H1 (cell line): Measurements from ENCODE around the gene ADAMTSL2. TPM values are rescaled to one million over a fixed set of nuclear protein-coding genes. Genes with fewer than 3 reads are reported as not detected.

ENCODE experiments used
- CTCF ChIA-PET: fragments of 300-600 bp; sonication (Branson Sonifier 250); formaldehyde crosslinking; loops from one replicate; lab custom pipeline; 2021; ENCODE audit not compliant: partially characterized antibody; lab: Charles Lee
- POLR2A ChIA-PET: fragments of 300-600 bp; sonication (Branson Sonifier 250); formaldehyde crosslinking; loops from one replicate; lab custom pipeline; 2021; ENCODE audit warnings: inconsistent platforms; ENCODE audit not compliant: partially characterized antibody; lab: Charles Lee
- DNase-seq, 2 experiments: peaks; one replicate each; pipeline versions ENCODE4 v3.0.0 to v3.0.0-alpha.2; 2010 to 2022; ENCODE audit warnings: low spot score in 2 of 2, low read depth in 1 of 2, mixed read lengths in 1 of 2
- FAIRE-seq: peaks from 2 replicates; lab custom pipeline; 2011; peaks lifted over from hg19 to GRCh38; lab: Jason Lieb, UNC
- H2AFZ ChIP-seq: 2 replicates; pipeline ENCODE4 v1.8.1; 2012; ENCODE audit warnings: low read length, inconsistent platforms
- H2AK5ac ChIP-seq: 2 replicates; pipeline ENCODE4 v1.6.1; 2013; ENCODE audit warnings: low read depth, low read length
- H2BK120ac ChIP-seq: replicated peaks from 2 replicates; pipeline ENCODE3; 2013; ENCODE audit warnings: low read depth, low read length, inconsistent platforms
- H2BK12ac ChIP-seq: 2 replicates; pipeline ENCODE4 v1.6.1; 2013; ENCODE audit warnings: low read depth, low read length
- H2BK15ac ChIP-seq: 2 replicates; pipeline ENCODE4 v1.6.1; 2013; ENCODE audit warnings: low read length
- H2BK20ac ChIP-seq: 2 replicates; pipeline ENCODE4 v1.6.1; 2013; ENCODE audit warnings: low read length
- H2BK5ac ChIP-seq: 2 replicates; pipeline ENCODE4 v1.6.1; 2013; ENCODE audit warnings: low read depth, low read length
- H3K14ac ChIP-seq: 2 replicates; pipeline ENCODE4 v1.6.1; 2013; ENCODE audit warnings: inconsistent platforms; ENCODE audit not compliant: insufficient read length
- H3K18ac ChIP-seq: 2 replicates; pipeline ENCODE4 v1.6.1; 2013; ENCODE audit warnings: low read length; ENCODE audit errors: extremely low read depth
- H3K23ac ChIP-seq: 2 replicates; pipeline ENCODE4 v1.6.1; 2013; ENCODE audit warnings: inconsistent platforms; ENCODE audit not compliant: insufficient read length
- H3K23me2 ChIP-seq: 2 replicates; pipeline ENCODE4 v1.6.1; 2013; ENCODE audit warnings: low read depth, low read length
- H3K27ac ChIP-seq: 2 replicates; pipeline ENCODE4 v1.6.1; 2011; ENCODE audit warnings: low read depth, low read length, inconsistent platforms
- H3K27me3 ChIP-seq, 4 experiments: replicated peaks in 1 of 4; 1 replicate in 1 of 4; 2 replicates in 3 of 4; pipeline versions ENCODE4 v1.6.1 to v1.8.1; 2011 to 2013; ENCODE audit warnings: low read length in 3 of 4, mild to moderate bottlenecking in 3 of 4, inconsistent platforms in 2 of 4, mixed read lengths in 2 of 4, moderate library complexity in 1 of 4; ENCODE audit not compliant: control insufficient read depth in 3 of 4, insufficient read depth in 3 of 4; ENCODE audit errors: extremely low read depth in 1 of 4
- H3K36me3 ChIP-seq, 4 experiments: 2 replicates each; pipeline versions ENCODE4 v1.6.1 to v1.8.1; 2011 to 2013; ENCODE audit warnings: mild to moderate bottlenecking in 4 of 4, low read length in 3 of 4, moderate library complexity in 2 of 4, control low read depth in 1 of 4, inconsistent platforms in 1 of 4; ENCODE audit not compliant: insufficient read depth in 4 of 4, control insufficient read depth in 2 of 4
- H3K4ac ChIP-seq: replicated peaks from 2 replicates; pipeline ENCODE3; 2013; ENCODE audit warnings: low read length, low read depth, mixed read lengths, inconsistent platforms; ENCODE audit not compliant: insufficient read length
- H3K4me1 ChIP-seq, 4 experiments: replicated peaks in 1 of 4; 1 replicate in 1 of 4; 2 replicates in 3 of 4; pipeline versions ENCODE4 v1.6.1 to v1.8.1; 2011 to 2013; ENCODE audit warnings: low read length in 3 of 4, inconsistent platforms in 2 of 4, mixed read lengths in 1 of 4; ENCODE audit not compliant: insufficient read depth in 4 of 4, control insufficient read depth in 3 of 4
- H3K4me2 ChIP-seq, 2 experiments: 2 replicates each; pipeline versions ENCODE4 v1.6.1 to v1.8.1; 2011 to 2013; ENCODE audit warnings: low read depth in 2 of 2, low read length in 2 of 2, control low read depth in 1 of 2, inconsistent platforms in 1 of 2, mild to moderate bottlenecking in 1 of 2; ENCODE audit not compliant: insufficient read depth in 1 of 2
- H3K4me3 ChIP-seq, 4 experiments: fragments of 200-600, 300-600 bp in 1 of 4; sonication (generic), shearing (Covaris generic), sonication (Bioruptor Twin) in 1 of 4; 2 replicates each; pipeline versions ENCODE4 v1.5.1 to v1.8.1; 2011 to 2016; ENCODE audit warnings: low read length in 4 of 4, low read depth in 3 of 4, control low read depth in 2 of 4, inconsistent platforms in 2 of 4, mild to moderate bottlenecking in 2 of 4, mixed read lengths in 1 of 4, moderate library complexity in 1 of 4; ENCODE audit not compliant: insufficient read depth in 2 of 4; ENCODE audit errors: extremely low read depth in 1 of 4
- H3K56ac ChIP-seq: replicated peaks from 2 replicates; pipeline ENCODE3; 2013; ENCODE audit warnings: low read depth, mild to moderate bottlenecking, mixed read lengths, low read length, inconsistent platforms; ENCODE audit not compliant: insufficient read length
- H3K79me1 ChIP-seq: 2 replicates; pipeline ENCODE4 v1.6.1; 2013; ENCODE audit warnings: low read depth, low read length, control low read depth
- H3K79me2 ChIP-seq, 2 experiments: 2 replicates each; pipeline versions ENCODE4 v1.6.1 to v1.8.1; 2012 to 2013; ENCODE audit warnings: low read length in 2 of 2, mild to moderate bottlenecking in 2 of 2, inconsistent platforms in 1 of 2; ENCODE audit not compliant: insufficient read depth in 2 of 2, control insufficient read depth in 1 of 2
- H3K9ac ChIP-seq, 4 experiments: replicated peaks in 1 of 4; 1 replicate in 1 of 4; 2 replicates in 3 of 4; pipeline versions ENCODE4 v1.6.1 to v1.8.1; 2011 to 2013; ENCODE audit warnings: low read depth in 3 of 4, low read length in 3 of 4, control low read depth in 2 of 4, mild to moderate bottlenecking in 2 of 4, moderate library complexity in 2 of 4, inconsistent platforms in 1 of 4; ENCODE audit errors: extremely low read depth in 1 of 4
- H3K9me3 ChIP-seq, 2 experiments: 2 replicates each; pipeline versions ENCODE4 v1.6.1 to v1.8.1; 2012 to 2013; ENCODE audit warnings: mild to moderate bottlenecking in 2 of 2, moderate library complexity in 2 of 2, control low read depth in 1 of 2, inconsistent platforms in 1 of 2, low read depth in 1 of 2, low read length in 1 of 2, mixed read lengths in 1 of 2; ENCODE audit not compliant: insufficient read depth in 2 of 2
- H4K20me1 ChIP-seq, 2 experiments: replicated peaks in 1 of 2; 2 replicates each; pipeline versions ENCODE3 to v1.8.1; 2011 to 2013; ENCODE audit warnings: inconsistent platforms in 2 of 2, low read length in 2 of 2, mild to moderate bottlenecking in 1 of 2; ENCODE audit not compliant: insufficient read depth in 2 of 2, control insufficient read depth in 1 of 2
- H4K5ac ChIP-seq: 2 replicates; pipeline ENCODE4 v1.6.1; 2013; ENCODE audit warnings: low read length, low read depth, mixed read lengths, inconsistent platforms; ENCODE audit not compliant: insufficient read length
- H4K8ac ChIP-seq: 2 replicates; pipeline ENCODE4 v1.8.0; 2013; ENCODE audit warnings: mild to moderate bottlenecking, moderate library complexity, low read length, inconsistent platforms; ENCODE audit not compliant: insufficient read depth; ENCODE audit errors: extremely low read depth
- H4K91ac ChIP-seq: replicated peaks from 2 replicates; pipeline ENCODE3; 2013; ENCODE audit warnings: low read length, mixed read lengths, inconsistent platforms; ENCODE audit not compliant: insufficient read length
- CHD2 ChIP-seq: IDR thresholded peaks from 2 replicates; pipeline ENCODE4 v1.6.1; 2012; ENCODE audit warnings: low read length, improper control_type of control experiment
- GTF2F1 ChIP-seq: IDR thresholded peaks from 2 replicates; pipeline ENCODE4 v1.6.1; 2012; ENCODE audit warnings: low read depth, low read length, improper control_type of control experiment, borderline replicate concordance
- HDAC2 ChIP-seq, 2 experiments: fragments of 300-600 bp in 1 of 2; sonication (generic) in 1 of 2; IDR thresholded peaks; 2 replicates each; pipeline ENCODE4 v1.6.1; 2011 to 2012; ENCODE audit warnings: low read depth in 2 of 2, low read length in 2 of 2, mild to moderate bottlenecking in 2 of 2, moderate library complexity in 2 of 2, borderline replicate concordance in 1 of 2, inconsistent platforms in 1 of 2
- POLR2A ChIP-seq, 2 experiments: IDR thresholded peaks; 1 replicate in 1 of 2; 2 replicates in 1 of 2; pipeline ENCODE4 v1.6.1; 2011; ENCODE audit warnings: low read depth in 2 of 2, low read length in 2 of 2, mild to moderate bottlenecking in 2 of 2; ENCODE audit errors: control extremely low read depth in 1 of 2
- RFX5 ChIP-seq: IDR thresholded peaks from 2 replicates; pipeline ENCODE4 v1.6.1; 2011; ENCODE audit warnings: low read depth, low read length, improper control_type of control experiment, borderline replicate concordance
- SP1 ChIP-seq: IDR thresholded peaks from 2 replicates; pipeline ENCODE4 v1.6.1; 2011; ENCODE audit warnings: low read depth, low read length
- SP4 ChIP-seq: IDR thresholded peaks from 2 replicates; pipeline ENCODE4 v1.6.1; 2012; ENCODE audit warnings: low read length, inconsistent platforms
- USF2 ChIP-seq: IDR thresholded peaks from 2 replicates; pipeline ENCODE4 v1.6.1; 2011; ENCODE audit warnings: low read length, improper control_type of control experiment
- WGBS, 2 experiments: shearing (Covaris generic) in 1 of 2; methylation state at CpG; one replicate each; pipeline versions ENCODE4 v1.1.6 to v1.1.7; 2013 to 2015; ENCODE audit warnings: low lambda C conversion rate in 2 of 2, mixed read lengths in 2 of 2, inconsistent platforms in 1 of 2, low coverage in 1 of 2, missing lambda C conversion rate in 1 of 2; ENCODE audit not compliant: insufficient replicate concordance in 2 of 2, insufficient coverage in 1 of 2, insufficient read length in 1 of 2; ENCODE audit errors: extremely low coverage in 1 of 2, missing lambda C conversion rate in 1 of 2; 5-methylcytosine and 5-hydroxymethylcytosine counted together
- polyA plus RNA-seq, 7 experiments: library from polyadenylated mRNA; depleted of rRNA in 3 of 7; stranded (reverse) in 5 of 7; unstranded in 2 of 7; fragments of >200 nt in 5 of 7; fragments of 200-250 nt in 2 of 7; gene quantifications; 1 replicate in 5 of 7; 2 replicates in 1 of 7; 4 replicates in 1 of 7; pipeline versions ENCODE4 v1.2.1 to v1.2.3, GENCODE V29; 2011 to 2013; ENCODE audit warnings: missing spikeins in 2 of 7, mixed read lengths in 2 of 7
- total RNA-seq: library from RNA; stranded (reverse); fragmentation: NEBNext Ultra II Directional; extraction: Animal tissue kit (Norgen Biotek cat#: 25700); gene quantifications from 2 replicates; pipeline ENCODE4 v1.2.1, GENCODE V29; 2021
- TF ChIP-seq, protein P1 (sequence below): IDR thresholded peaks from 2 replicates; pipeline ENCODE4 v1.6.1; 2011; ENCODE audit warnings: low read depth, mild to moderate bottlenecking, low read length; ENCODE audit not compliant: insufficient read depth
- TF ChIP-seq, protein P2 (sequence below), 3 experiments: IDR thresholded peaks; 1 replicate in 2 of 3; 2 replicates in 1 of 3; pipeline versions ENCODE4 v1.5.1 to v1.6.1; 2011; ENCODE audit warnings: low read length in 3 of 3, mild to moderate bottlenecking in 3 of 3, inconsistent platforms in 2 of 3, low read depth in 1 of 3, moderate library complexity in 1 of 3; ENCODE audit not compliant: insufficient read depth in 1 of 3; ENCODE audit errors: control extremely low read depth in 1 of 3

ADAMTSL2 gene
- total and polyA plus RNA-seq, 2 of the 8 experiments (the other 6 are each of a cell fraction or from before 2014, with no cell fraction given): 0.74 to 0.76 TPM

DNA sequence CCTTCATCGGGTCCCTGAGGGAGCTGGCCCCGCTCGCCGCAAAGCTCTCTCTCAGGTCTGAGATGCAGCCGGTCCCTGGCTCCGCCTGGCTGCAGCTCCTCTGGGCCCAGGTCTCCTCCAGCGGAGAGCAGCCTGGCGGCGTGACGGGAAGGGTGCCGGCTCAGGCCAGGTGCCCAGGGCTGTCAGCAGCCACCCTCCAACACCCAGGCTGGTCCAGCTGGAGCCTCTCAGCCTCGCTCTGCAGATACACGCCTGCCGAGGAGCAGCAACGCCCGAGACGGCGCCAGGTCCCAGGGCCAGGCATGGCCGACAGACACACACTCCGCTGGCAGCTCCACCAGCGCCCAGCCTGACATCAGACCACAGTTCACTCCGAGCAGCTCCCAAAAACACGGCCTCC lies 49.1 kb downstream of the ADAMTSL2 start:
- no peak overlapping the region for H3K9ac ChIP-seq
- no peak overlapping the region for H3K4me2 ChIP-seq
- H3K56ac ChIP-seq: no peak overlapping the region
- DNase-seq (no peak), FAIRE-seq (no peak)
- peaks cover 3 to 24% (median 19%) of the 10 kb centered on the region in 4 experiments for H3K4me1 ChIP-seq
- no peak overlapping the region for H3K4me3 ChIP-seq
- no peak overlapping the region for H4K5ac ChIP-seq
- ChIA-PET CTCF (interaction anchor here (0.6 to 4.2 kb wide), 7 partner anchors 9 to 437 kb away, joined by 3 to 17 read pairs (median 4); no protein-coding TSS in a partner anchor), POLR2A (interaction anchor here (1.4 to 3.3 kb wide), 2 partner anchors 9 to 10 kb away, joined by 4 to 7 read pairs; no protein-coding TSS in a partner anchor)
- H3K27me3 ChIP-seq: no peaks in the 10 kb centered on the region
- H2AFZ ChIP-seq: no peak overlapping the region
- no peak overlapping the region for H2BK12ac ChIP-seq
- H4K20me1 ChIP-seq: no peaks in the 10 kb centered on the region
- no peaks in the 10 kb centered on the region for H3K79me1 ChIP-seq
- H3K27ac ChIP-seq: no peak overlapping the region
- H3K23ac ChIP-seq: no peak overlapping the region
- H3K9me3 ChIP-seq: peaks cover 0 to 3% of the 10 kb centered on the region in 2 experiments; a peak in 1 of 4 replicates
- H2BK120ac ChIP-seq: no peak overlapping the region
- H3K14ac ChIP-seq: no peak overlapping the region
- H2BK15ac ChIP-seq: 0 out of 2 replicates have a peak overlapping the region, but pooled peaks have one; percentile 72
- no peak overlapping the region for H3K4ac ChIP-seq
- no peaks in the 10 kb centered on the region for H3K23me2 ChIP-seq
- H3K36me3 ChIP-seq: no peaks in the 10 kb centered on the region
- H2BK5ac ChIP-seq: no peak overlapping the region
- peak overlapping the region; percentile 16; the same call in 1 of the 2 replicates for H2AK5ac ChIP-seq
- no peaks in the 10 kb centered on the region for H3K79me2 ChIP-seq
- peak overlapping the region; percentile 81 for H4K91ac ChIP-seq
- H2BK20ac ChIP-seq: no peak overlapping the region
- 85% methylated on average over 21 of the region's 23 CpGs; no CpG with 5 or more reads in 1 of the 2 experiments for WGBS, 2 experiments
- no peak overlapping the region for H4K8ac ChIP-seq
- no peak overlapping the region for H3K18ac ChIP-seq
- TF ChIP-seq SP4: no peak
- no peak for TF ChIP-seq GTF2F1
- no peak for TF ChIP-seq SP1
- TF ChIP-seq USF2: no peak
- TF ChIP-seq CHD2: no peak
- TF ChIP-seq POLR2A (IDR thresholded peaks at IDR 0.05; ENCODE audit: control extremely low read depth in 1 of 2, low read depth in 2 of 2, low read length in 2 of 2): no peak
- TF ChIP-seq HDAC2 (IDR thresholded peaks at IDR 0.05; ENCODE audit: borderline replicate concordance in 1 of 2, low read depth in 2 of 2, low read length in 2 of 2): no peak
- TF ChIP-seq, protein P1, sequence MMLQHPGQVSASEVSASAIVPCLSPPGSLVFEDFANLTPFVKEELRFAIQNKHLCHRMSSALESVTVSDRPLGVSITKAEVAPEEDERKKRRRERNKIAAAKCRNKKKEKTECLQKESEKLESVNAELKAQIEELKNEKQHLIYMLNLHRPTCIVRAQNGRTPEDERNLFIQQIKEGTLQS: no peak
- TF ChIP-seq RFX5: no peak
- TF ChIP-seq, protein P2, sequence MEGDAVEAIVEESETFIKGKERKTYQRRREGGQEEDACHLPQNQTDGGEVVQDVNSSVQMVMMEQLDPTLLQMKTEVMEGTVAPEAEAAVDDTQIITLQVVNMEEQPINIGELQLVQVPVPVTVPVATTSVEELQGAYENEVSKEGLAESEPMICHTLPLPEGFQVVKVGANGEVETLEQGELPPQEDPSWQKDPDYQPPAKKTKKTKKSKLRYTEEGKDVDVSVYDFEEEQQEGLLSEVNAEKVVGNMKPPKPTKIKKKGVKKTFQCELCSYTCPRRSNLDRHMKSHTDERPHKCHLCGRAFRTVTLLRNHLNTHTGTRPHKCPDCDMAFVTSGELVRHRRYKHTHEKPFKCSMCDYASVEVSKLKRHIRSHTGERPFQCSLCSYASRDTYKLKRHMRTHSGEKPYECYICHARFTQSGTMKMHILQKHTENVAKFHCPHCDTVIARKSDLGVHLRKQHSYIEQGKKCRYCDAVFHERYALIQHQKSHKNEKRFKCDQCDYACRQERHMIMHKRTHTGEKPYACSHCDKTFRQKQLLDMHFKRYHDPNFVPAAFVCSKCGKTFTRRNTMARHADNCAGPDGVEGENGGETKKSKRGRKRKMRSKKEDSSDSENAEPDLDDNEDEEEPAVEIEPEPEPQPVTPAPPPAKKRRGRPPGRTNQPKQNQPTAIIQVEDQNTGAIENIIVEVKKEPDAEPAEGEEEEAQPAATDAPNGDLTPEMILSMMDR (IDR thresholded peaks at IDR 0.05; ENCODE audit: control extremely low read depth in 1 of 3, insufficient read depth in 1 of 3, low read depth in 1 of 3, low read length in 3 of 3): no peak
